Esophagus squamous epithelium (tissue), 4 donors: ENCODE measurements around the gene PTPN9.

Experiments used
- CTCF ChIP-seq, 6 experiments: fragments of 450-650 bp in 4 of 6; fragments of 200-600 bp in 2 of 6; sonication (generic) in 2 of 6; IDR thresholded peaks; one replicate each; pipeline ENCODE4 v1.5.1; 2016 to 2019; ENCODE audit warnings: antibody characterized with exemption in 6 of 6, mild to moderate bottlenecking in 4 of 6, moderate library complexity in 4 of 6
- POLR2A ChIP-seq, 4 donors: fragments of 450-650 bp; IDR thresholded peaks; one replicate each; pipeline ENCODE4 v1.6.1; 2017; ENCODE audit warnings: antibody characterized with exemption in 4 of 4, mild to moderate bottlenecking in 4 of 4, moderate library complexity in 3 of 4

GRCh38 chr15:75437721-75438120 lies 141.4 kb downstream of the PTPN9 start:
- TF ChIP-seq CTCF (IDR thresholded peaks at IDR 0.05) (no peak), POLR2A (IDR thresholded peaks at IDR 0.05) (no peak)
